HG03469 (cell line): ENCODE data around the gene AFMID.

ENCODE experiments used
- ATAC-seq: cut with Tn5 transposase; IDR thresholded peaks from one replicate; pipeline ENCODE4 v1.9.1; 2021; ENCODE audit warnings: mild to moderate bottlenecking, moderate library complexity, moderate number of reproducible peaks; ENCODE audit not compliant: unreplicated experiment

Gene AFMID

DNA sequence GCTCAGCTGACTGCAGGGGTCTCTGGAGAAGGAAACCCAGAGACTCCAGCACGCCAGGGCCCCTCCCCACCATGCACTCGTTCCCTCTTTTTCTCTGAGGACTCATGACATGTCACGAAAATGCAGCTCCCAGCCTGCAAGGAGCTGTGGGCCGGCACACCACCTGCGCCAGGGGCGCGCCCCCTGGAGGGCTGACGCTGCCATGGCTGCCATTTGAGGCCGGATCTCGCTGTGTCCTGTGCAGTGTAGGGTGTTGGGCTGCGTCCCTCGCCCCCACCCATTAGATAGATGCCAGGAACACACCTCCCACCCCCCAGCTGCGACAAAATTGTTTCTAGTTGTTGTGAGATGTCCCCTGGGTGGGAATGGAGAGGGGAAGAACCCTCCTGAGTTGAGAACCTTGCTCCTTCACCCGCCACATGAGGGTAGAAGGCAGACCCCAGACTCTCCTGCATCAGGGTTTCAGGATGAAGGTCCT lies 10.6 kb upstream of the AFMID start:
- no peak for ATAC-seq

GRCh38 chr17:78179372-78179771 lies 7.8 kb upstream of the AFMID start:
- no peak for ATAC-seq

DNA sequence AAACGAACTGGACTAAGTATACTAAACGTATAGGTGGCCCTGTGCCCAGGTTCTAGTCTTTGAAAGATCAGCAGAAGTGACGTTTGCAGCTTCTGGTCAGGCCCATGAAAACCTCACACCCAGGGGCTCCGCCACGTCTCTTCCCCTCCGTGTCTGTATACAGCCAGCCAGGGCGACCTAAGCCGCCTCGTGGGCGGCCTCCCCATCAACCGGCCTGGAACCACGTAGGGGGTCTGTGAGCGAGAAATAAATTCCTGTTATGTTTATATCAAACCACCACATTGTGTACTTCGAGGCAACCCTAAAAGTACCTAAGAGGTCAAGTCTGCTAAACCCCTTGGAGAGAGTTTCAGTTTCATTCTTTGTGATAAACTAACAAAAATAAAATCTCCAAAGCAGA lies 7.1 kb upstream of the AFMID start:
- no peak for ATAC-seq

- ATAC-seq = no peak
These were observed 6.7 kb upstream of the AFMID start for GRCh38 chr17:78180508-78180907.

- no peak for ATAC-seq
These were observed 4.7 kb upstream of the AFMID start for GRCh38 chr17:78182504-78182903.

DNA sequence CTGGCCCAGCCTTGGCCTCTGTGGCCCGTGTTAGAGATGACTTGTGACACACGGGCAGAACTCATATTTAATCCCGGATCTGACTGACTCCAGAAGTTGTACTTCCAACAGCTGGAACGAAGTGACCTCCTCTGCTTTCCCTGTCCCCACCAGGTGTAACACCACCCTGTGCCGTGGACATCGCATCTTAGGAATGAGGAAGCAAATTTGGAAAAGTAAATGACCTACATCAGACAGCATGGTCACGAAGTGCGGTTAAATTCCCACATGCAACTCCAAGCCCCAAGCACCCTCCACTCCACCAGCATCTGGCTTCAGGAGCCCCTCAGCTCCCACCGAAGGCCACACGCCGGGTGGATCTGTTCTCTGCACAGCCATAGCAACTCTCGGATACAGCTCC lies 3.2 kb upstream of the AFMID start:
- ATAC-seq = no peak

GRCh38 chr17:78184351-78184750 lies 2.8 kb upstream of the AFMID start:
- ATAC-seq = no peak

- ATAC-seq = no peak
These were observed 2.3 kb upstream of the AFMID start for GRCh38 chr17:78184868-78185267.

DNA sequence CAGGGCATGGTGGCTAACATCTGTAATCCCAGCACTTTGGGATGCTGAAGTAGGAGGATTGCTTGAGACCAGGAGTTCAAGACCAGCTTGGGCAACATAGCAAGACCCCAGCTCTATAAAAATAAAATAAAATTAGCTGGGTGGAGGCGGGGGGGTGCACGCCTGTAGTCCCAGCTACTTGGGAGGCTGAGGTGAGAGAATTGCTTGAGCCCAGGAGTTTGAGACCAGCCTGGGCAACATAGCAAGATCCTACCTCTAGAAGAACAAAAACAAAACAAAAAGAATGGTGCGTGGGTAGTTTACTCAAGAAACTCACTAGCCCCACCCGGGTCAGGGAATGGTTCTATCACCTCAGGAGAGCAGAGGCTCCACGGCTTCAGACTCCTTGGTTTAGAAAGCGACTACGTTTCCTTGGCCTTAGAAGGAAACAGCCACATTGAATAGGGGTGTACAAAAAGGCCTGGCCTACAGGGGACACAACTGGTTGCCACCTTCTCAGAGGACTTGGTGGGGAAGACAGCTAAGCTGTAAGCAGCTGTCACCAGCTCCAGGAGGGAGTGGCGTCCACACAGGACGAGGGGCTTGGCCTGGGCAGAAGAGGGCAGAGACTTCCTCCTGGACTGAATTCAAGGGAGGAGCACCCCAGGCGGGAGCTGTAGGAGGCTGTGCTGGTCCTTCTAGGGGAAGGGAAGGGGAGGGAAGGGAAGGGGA lies 1.0 kb upstream of the AFMID start:
- ATAC-seq = no peak

DNA sequence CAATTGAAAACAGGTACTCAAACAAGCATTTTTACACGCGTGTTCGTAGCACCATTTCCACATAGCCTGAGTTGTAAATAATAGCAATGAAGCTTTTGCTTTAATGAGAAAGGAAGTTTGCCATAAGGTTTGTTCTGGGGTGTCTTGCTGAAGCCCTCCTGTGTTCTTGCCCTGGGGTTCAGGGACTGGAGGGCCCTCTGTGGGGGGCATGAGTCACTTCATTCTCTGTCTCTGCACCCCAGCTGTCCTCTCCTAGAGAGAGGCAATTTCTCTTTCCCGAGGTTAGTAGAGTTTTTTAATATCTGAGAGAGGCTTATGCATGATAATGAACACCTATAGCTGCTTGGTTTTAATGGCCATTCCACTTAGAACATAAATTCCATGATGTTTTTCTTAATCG lies 9.6 kb downstream of the AFMID start:
- ATAC-seq = no peak

DNA sequence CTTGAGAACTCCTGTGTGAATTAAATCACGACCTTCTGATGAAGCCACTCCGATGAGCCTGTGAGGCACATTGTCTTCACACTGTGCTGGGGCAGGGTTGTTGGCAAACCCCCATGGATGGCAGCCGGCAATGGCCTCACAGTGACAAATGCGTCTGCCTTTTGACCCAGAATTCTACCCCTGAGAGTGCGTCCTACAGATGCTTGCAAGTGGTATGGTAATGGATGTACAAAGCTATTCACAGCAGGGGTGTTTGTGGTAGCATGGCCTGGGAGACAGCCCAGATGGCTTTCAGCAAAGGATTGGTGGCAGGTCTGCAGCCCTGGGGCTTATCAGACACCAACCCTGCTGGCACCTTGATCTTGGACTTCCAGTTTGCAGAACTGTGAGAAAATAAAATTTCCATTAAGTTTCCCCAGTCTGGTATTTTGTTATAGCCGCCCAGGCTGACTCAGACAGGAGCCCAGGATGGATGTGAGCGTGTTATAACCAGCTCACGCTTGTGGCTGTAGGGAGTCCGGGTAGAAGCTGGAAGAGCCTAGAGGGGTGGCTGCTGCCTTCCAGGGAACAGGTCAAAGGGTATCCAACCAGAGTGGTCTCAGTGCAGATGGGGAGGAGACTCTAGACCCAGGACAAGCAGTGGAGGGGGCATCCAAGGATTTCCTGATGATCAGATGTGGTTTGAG lies 10.1 kb downstream of the AFMID start:
- no peak for ATAC-seq

DNA sequence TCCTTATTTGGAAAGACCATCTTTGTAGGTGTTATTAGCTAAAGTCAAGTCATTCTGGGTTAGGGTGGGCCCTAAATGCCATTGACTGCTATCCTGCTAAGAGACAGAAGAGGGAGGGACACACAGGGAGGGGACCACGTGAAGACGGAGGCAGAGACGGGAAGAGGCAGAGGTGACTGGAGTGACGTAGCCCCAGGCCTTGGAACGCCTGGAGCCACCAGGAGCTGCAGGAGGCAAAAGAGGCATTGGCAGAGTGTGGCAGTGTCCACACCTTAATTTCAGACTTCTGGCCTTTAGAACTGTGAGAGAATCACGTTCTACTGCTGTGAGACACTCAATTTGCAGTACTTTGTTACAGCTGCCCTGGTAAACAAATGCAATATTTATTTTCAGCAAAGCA lies 13.3 kb downstream of the AFMID start:
- no peak for ATAC-seq

GRCh38 chr17:78202666-78203065 lies 15.5 kb downstream of the AFMID start:
- no peak for ATAC-seq

- ATAC-seq = no peak
These were observed 17.4 kb downstream of the AFMID start for GRCh38 chr17:78204387-78205123.

DNA sequence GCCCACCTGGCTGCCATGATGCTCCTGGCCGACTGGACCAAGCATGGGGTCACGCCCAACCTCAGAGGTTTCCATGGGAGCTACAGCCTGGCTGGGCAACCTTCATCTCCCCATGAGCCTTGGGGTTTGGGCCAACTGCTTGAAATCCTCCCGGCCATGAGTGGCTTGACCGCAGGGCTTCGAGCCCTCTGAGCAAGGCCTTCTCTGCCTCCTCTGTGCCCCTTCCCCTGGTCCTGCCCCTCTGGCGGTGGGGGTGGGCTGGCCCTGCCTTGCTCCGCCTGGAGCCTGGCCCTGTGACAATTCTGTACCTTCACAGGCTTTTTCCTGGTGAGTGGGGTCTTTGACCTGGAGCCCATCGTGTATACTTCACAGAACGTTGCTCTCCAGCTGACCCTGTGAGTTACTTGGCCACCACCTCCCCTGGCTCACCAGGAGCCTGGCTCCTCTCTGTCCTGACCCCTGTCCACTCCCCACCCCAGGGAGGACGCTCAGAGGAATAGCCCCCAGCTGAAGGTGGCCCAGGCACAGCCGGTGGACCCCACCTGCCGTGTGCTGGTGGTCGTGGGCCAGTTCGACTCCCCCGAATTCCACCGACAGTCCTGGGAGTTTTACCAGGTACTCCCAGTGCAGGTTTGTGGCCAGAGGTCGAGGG lies 18.1 kb downstream of the AFMID start:
- ATAC-seq = no peak

GRCh38 chr17:78206298-78206697 lies 19.1 kb downstream of the AFMID start:
- no peak for ATAC-seq

DNA sequence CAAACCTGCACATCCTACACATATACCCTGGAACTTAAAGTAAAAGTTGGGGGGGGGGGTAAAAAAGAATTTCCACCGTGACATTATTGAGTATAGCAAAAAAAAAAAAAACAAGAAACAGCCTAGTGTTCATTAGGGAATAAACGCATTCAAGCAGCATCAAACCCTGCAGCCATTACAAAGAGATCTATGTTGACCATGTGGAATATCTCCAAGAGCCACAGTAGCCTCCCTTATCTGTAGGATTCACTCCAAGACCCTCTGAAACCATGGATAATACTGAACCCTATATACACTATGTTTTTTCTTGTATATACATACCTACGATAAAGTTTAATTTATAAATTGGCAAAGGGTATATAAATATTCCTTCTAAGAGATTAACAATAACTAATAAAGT lies 21.3 kb downstream of the AFMID start:
- no peak for ATAC-seq

- ATAC-seq = no peak
These were observed 22.9 kb downstream of the AFMID start for GRCh38 chr17:78210111-78210510.

GRCh38 chr17:78211032-78211431 lies 23.9 kb downstream of the AFMID start:
- no peak for ATAC-seq

DNA sequence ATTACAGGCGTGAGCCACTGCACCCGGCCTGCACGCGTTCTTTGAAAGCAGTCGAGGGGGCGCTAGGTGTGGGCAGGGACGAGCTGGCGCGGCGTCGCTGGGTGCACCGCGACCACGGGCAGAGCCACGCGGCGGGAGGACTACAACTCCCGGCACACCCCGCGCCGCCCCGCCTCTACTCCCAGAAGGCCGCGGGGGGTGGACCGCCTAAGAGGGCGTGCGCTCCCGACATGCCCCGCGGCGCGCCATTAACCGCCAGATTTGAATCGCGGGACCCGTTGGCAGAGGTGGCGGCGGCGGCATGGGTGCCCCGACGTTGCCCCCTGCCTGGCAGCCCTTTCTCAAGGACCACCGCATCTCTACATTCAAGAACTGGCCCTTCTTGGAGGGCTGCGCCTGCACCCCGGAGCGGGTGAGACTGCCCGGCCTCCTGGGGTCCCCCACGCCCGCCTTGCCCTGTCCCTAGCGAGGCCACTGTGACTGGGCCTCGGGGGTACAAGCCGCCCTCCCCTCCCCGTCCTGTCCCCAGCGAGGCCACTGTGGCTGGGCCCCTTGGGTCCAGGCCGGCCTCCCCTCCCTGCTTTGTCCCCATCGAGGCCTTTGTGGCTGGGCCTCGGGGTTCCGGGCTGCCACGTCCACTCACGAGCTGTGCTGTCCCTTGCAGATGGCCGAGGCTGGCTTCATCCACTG lies 27.0 kb downstream of the AFMID start, which contains the start of gene BIRC5:
BIRC5 (plus strand) TSS at position 238 of the 690 bp plus-strand sequence; CDS start at position 302, 64 bp downstream.
- peak; percentile 56 for ATAC-seq

DNA sequence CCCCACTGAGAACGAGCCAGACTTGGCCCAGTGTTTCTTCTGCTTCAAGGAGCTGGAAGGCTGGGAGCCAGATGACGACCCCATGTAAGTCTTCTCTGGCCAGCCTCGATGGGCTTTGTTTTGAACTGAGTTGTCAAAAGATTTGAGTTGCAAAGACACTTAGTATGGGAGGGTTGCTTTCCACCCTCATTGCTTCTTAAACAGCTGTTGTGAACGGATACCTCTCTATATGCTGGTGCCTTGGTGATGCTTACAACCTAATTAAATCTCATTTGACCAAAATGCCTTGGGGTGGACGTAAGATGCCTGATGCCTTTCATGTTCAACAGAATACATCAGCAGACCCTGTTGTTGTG lies 27.5 kb downstream of the AFMID start:
- ATAC-seq = no peak
